GM12872 (cell line): Measurements from ENCODE around the gene PLRG1.

ENCODE experiments used
- TF ChIP-seq, protein P1 (sequence below): IDR thresholded peaks from 3 replicates; pipeline ENCODE4 v1.5.1; 2011; ENCODE audit warnings: low read depth, mild to moderate bottlenecking, low read length, moderate library complexity; ENCODE audit not compliant: insufficient read depth

PLRG1 gene

DNA sequence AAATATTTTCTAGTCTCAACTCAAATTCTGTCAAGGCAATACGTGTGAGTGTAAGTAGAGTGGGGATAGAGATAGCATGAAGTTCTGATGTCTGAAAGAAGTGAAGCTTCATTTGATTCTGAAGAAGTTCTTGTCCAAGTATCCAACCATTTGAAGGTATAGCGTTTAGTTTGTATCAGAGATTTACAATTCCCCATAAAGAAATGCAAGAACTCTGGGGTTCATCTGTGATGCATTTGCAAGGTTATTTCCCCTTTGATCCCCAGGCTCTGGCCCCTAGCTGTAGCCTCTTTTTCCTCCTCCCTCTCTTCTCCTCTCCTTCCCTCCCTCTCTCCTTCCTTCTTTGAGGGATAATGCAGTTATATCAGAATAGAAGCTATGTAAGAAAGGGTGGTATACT lies 32.5 kb upstream of the PLRG1 start:
- TF ChIP-seq, protein P1, sequence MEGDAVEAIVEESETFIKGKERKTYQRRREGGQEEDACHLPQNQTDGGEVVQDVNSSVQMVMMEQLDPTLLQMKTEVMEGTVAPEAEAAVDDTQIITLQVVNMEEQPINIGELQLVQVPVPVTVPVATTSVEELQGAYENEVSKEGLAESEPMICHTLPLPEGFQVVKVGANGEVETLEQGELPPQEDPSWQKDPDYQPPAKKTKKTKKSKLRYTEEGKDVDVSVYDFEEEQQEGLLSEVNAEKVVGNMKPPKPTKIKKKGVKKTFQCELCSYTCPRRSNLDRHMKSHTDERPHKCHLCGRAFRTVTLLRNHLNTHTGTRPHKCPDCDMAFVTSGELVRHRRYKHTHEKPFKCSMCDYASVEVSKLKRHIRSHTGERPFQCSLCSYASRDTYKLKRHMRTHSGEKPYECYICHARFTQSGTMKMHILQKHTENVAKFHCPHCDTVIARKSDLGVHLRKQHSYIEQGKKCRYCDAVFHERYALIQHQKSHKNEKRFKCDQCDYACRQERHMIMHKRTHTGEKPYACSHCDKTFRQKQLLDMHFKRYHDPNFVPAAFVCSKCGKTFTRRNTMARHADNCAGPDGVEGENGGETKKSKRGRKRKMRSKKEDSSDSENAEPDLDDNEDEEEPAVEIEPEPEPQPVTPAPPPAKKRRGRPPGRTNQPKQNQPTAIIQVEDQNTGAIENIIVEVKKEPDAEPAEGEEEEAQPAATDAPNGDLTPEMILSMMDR: no peak

DNA sequence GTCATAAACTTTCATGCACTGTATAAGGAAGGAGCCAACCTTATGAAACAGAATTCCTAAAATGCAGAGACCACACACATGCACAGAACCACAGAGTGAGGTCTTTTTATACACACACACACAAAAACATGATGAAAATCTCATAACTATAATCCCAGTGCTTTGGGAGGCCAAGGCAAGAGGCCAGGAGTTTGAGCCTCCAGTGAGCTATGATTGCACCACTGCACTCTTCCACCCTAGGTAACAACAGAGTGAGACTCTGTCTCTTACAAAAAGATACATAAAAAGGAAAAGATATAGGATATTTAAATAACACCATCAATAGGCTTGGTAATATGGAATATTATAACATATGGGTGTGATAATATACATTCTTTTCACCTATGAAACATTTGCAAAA lies 29.7 kb upstream of the PLRG1 start:
- TF ChIP-seq, protein P1: no peak

DNA sequence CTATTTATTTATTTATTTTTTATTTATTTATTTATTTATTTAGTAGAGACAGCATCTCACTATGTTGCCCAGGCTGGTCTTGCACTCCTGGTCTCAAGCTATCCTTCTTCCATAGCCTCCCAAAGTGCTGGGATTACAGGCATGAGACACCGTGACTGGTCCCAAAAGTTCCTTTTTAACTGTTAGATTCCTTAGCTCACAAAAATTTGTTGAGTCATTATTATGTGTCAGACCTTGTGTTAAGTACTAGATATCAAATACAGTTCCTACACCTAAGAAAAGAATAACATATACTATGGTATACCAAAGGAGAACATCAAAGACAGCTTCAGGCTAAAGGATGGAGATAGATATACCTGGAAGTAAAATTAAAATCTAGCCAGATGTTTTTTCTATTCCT lies 28.7 kb upstream of the PLRG1 start:
- TF ChIP-seq, protein P1: no peak

DNA sequence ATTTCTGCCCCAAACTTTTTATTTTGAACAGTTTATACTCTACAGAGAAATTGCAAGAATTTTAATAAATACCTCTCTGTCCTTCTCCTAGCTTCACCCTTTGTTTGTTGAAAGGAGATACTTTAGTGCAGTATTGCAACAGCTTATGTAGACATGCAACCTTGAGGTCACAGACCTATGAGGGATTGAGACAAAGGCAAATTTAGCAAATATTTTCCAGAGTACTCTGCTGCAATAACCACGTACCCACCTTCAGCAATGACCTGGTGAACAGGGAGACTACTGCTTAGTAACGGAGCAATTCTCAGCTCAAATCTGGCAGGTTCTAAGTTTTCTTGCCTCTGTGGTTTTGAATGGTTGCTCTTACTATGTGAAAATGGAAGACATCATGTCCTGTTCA lies 27.1 kb upstream of the PLRG1 start:
- TF ChIP-seq, protein P1: no peak

DNA sequence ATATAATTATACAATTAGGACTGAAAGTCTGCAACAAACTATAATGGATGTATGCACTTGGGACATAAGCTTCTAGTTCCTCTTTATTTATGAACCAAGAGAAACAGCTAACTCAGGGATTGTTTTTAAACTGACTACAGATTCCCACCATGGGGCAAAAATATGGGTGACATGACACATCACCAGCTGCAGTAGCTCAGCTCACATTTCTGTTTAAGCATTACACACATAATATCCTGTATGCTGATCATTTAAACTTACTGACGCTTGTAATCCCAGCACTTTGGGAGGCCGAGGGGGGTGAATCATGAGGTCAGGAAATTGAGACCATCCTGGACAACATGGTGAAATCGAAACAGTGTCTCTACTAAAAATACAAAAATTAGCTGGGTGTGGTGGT lies 24.1 kb upstream of the PLRG1 start:
- TF ChIP-seq, protein P1: no peak

DNA sequence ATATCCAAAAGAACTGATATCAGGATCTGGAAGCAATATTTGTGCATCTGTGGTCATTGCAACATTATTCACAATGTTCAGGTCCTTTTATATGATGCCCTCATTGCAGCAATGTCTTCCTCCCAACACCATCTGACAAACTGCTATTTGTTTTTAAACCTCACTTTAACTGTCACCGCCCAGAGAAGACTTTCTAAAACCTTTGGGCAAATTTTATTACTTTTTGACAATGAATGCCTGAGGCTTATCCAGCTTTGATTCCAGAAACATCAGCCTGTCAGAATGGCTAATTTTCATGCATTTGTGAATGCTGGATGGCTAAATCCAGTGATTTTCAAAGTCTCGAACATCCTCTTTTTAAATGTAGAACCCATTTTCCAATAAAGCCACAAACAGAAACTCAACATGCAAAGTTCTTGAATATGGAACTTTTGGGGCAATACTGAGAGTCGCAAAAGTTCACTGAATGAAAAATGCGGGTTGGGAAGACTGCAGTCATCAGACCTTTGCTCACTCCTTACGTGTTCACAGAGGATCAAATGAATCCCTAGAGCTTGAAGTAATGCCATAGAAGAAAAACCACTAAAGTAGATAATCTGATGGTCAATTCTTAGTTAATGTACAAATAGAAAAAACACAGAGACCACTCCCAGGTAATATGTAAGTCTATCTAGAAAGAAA lies 23.1 kb upstream of the PLRG1 start:
- TF ChIP-seq, protein P1: no peak

DNA sequence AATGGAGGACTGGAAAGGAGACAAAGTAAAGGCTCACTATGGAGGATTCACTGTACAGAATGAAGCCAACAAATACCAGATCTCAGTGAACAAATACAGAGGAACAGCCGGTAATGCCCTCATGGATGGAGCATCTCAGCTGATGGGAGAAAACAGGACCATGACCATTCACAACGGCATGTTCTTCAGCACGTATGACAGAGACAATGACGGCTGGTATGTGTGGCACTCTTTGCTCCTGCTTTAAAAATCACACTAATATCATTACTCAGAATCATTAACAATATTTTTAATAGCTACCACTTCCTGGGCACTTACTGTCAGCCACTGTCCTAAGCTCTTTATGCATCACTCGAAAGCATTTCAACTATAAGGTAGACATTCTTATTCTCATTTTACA lies 19.4 kb upstream of the PLRG1 start:
- TF ChIP-seq, protein P1: no peak

DNA sequence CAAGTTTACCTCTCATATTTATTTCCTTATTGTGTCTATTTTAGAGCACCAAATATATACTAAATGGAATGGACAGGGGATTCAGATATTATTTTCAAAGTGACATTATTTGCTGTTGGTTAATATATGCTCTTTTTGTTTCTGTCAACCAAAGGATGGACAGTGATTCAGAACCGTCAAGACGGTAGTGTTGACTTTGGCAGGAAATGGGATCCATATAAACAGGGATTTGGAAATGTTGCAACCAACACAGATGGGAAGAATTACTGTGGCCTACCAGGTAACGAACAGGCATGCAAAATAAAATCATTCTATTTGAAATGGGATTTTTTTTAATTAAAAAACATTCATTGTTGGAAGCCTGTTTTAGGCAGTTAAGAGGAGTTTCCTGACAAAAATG lies 18.8 kb upstream of the PLRG1 start:
- TF ChIP-seq, protein P1: no peak
